ENCODE results near the gene ARHGEF26.
A peak's percentile ranks its signal among the peaks of the same experiment; 100 is the strongest.

ARHGEF26 gene

GRCh38 chr3:154241496-154241895, 120.3 kb downstream of the ARHGEF26 start:
- intact Hi-C loops (cut with DNase I) = no loop called here

GRCh38 chr3:154242766-154243165, 121.6 kb downstream of the ARHGEF26 start:
- DNase-seq = no peak

More at GRCh38 chr3:154241496-154241895, 120.3 kb downstream of the ARHGEF26 start:
- DNase-seq = no peak

GRCh38 chr3:154243353-154243752, 122.2 kb downstream of the ARHGEF26 start:
- DNase-seq = no peak
- intact Hi-C loops (cut with DNase I) = no loop called here

More at GRCh38 chr3:154242766-154243165, 121.6 kb downstream of the ARHGEF26 start:
- intact Hi-C loops (cut with DNase I) = no loop called here

- no peak for DNase-seq
- intact Hi-C loops (cut with DNase I) = no loop called here
Observed at GRCh38 chr3:154244644-154245043, 123.5 kb downstream of the ARHGEF26 start.

- DNase-seq = peak in 4 of 10 donors; percentile 10 to 62 (median 20)
- intact Hi-C loops (cut with DNase I) = no loop called here
Observed at GRCh38 chr3:154247806-154248415, 126.7 kb downstream of the ARHGEF26 start.

GRCh38 chr3:154250291-154250690, 129.1 kb downstream of the ARHGEF26 start:
- DNase-seq = peak in 1 of 10 donors; percentile 74
- intact Hi-C loops (cut with DNase I) = loop anchor here (5.0 to 10.0 kb wide), 2 partner anchors 275 to 1223 kb away; no protein-coding TSS in a partner anchor

- no peak for DNase-seq
- intact Hi-C loops (cut with DNase I) = loop anchor here (2.0 to 10.0 kb wide), 3 partner anchors 155 to 1224 kb away; no protein-coding TSS in a partner anchor
Observed at GRCh38 chr3:154251610-154252009, 130.4 kb downstream of the ARHGEF26 start.

- intact Hi-C loops (cut with DNase I) = loop anchor here (2.0 to 10.0 kb wide), 3 partner anchors 156 to 1226 kb away; no protein-coding TSS in a partner anchor
Observed at GRCh38 chr3:154252759-154253638, 131.8 kb downstream of the ARHGEF26 start.

GRCh38 chr3:154254527-154254926, 133.3 kb downstream of the ARHGEF26 start:
- intact Hi-C loops (cut with DNase I) = loop anchor here (5.0 to 10.0 kb wide), 2 partner anchors 280 to 1227 kb away; no protein-coding TSS in a partner anchor
- DNase-seq = no peak

More at GRCh38 chr3:154252759-154253638, 131.8 kb downstream of the ARHGEF26 start:
- peak; percentile 72 to 99 (median 90) for DNase-seq

GRCh38 chr3:154273381-154273780, 152.2 kb downstream of the ARHGEF26 start:
- DNase-seq = no peak
- intact Hi-C loops (cut with DNase I) = no loop called here

- intact Hi-C loops (cut with DNase I) = no loop called here
- DNase-seq = no peak
Observed at GRCh38 chr3:154274348-154274747, 153.2 kb downstream of the ARHGEF26 start.

GRCh38 chr3:154275292-154275691, 154.1 kb downstream of the ARHGEF26 start:
- intact Hi-C loops (cut with DNase I) = no loop called here

GRCh38 chr3:154275965-154276364, 154.8 kb downstream of the ARHGEF26 start:
- no peak for DNase-seq
- intact Hi-C loops (cut with DNase I) = no loop called here

More at GRCh38 chr3:154275292-154275691, 154.1 kb downstream of the ARHGEF26 start:
- no peak for DNase-seq

GRCh38 chr3:154280161-154280560, 159.0 kb downstream of the ARHGEF26 start:
- intact Hi-C loops (cut with DNase I) = no loop called here
- DNase-seq = no peak

- DNase-seq = no peak
- intact Hi-C loops (cut with DNase I) = no loop called here
Observed at GRCh38 chr3:154285221-154285620, 164.0 kb downstream of the ARHGEF26 start.

- DNase-seq = peak in 1 of 10 donors; percentile 73
- intact Hi-C loops (cut with DNase I) = no loop called here
Observed at GRCh38 chr3:154290187-154290586, 169.0 kb downstream of the ARHGEF26 start.

- intact Hi-C loops (cut with DNase I) = no loop called here
- DNase-seq = no peak
Observed at GRCh38 chr3:154294016-154294415, 172.8 kb downstream of the ARHGEF26 start.

GRCh38 chr3:154301561-154301960, 180.4 kb downstream of the ARHGEF26 start:
- intact Hi-C loops (cut with DNase I) = no loop called here
- no peak for DNase-seq

- intact Hi-C loops (cut with DNase I) = no loop called here
- no peak for DNase-seq
Observed at GRCh38 chr3:154304116-154304786, 183.1 kb downstream of the ARHGEF26 start.

- intact Hi-C loops (cut with DNase I) = no loop called here
- no peak for DNase-seq
Observed at GRCh38 chr3:154304936-154305335, 183.7 kb downstream of the ARHGEF26 start.

- no peak for DNase-seq
- intact Hi-C loops (cut with DNase I) = no loop called here
Observed at GRCh38 chr3:154307363-154307762, 186.2 kb downstream of the ARHGEF26 start.
